Measurements from ENCODE around the gene OR52E1. TPM values are rescaled to one million over a fixed set of nuclear protein-coding genes. Genes with fewer than 3 reads are reported as not detected.

Gene OR52E1
- total RNA-seq, 5 donors from 2014 or later (not counting 1 experiment from before 2014, with no cell fraction given), result not detected

DNA sequence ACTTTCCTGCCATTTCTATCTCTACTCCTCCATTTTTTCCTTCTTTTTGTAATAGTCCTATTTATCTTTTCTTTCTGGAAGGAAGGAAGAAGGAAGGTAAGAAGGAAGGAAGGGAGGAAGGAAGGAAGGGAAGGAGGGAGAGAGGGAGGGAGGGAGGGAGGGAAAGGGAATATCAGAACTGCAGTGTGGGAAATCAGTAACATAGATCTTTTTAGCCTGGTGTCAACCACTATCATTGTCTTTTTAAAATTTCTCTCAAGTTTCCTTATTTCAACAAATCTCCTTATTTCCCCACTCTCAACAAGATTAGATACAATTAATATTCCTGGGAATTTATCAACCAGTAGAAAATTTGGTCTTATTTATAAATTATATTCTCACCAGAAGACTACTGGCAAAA lies 33.7 kb downstream of the OR52E1 start:
- CTCF ChIA-PET, result no interaction called here
- peaks cover 0 to 7% (median 0%) of the 10 kb centered on the region in 3 donors for H3K9me3 Mint-ChIP-seq

DNA sequence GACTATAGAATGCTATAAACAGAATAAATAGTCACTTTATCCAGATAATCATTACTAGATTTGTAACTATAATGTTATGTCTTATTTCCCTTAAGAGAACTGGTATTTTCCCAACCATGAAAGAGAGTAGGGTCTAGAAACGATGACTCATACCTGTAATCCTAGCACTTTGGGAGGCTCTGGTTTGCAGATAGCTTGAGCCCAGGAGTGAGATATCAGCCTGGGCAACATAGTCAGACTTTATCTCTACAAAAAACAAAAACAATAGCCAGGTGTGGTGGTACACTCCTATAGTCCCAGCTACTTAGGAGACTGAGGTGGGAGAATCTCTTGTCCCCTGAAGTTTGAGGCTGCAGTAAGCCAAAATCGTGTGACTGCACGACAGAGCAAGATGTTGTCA lies 37.9 kb downstream of the OR52E1 start:
- H3K27me3 Mint-ChIP-seq, result peaks cover 0 to 12% of the 10 kb centered on the region in 2 donors
- WGBS (ENCODE audit: insufficient coverage), result 17% methylated on average over 1 of the region's 3 CpGs
- H3K36me3 Mint-ChIP-seq, result no peaks in the 10 kb centered on the region
- CTCF ChIA-PET, result no interaction called here
- H3K4me1 Mint-ChIP-seq, result no peaks in the 10 kb centered on the region
- Histone ChIP-seq H3K9me3 (no peaks in the 10 kb centered on the region), H3K4me3 (ENCODE audit: control insufficient read depth in 1 of 2, extremely low read depth in 1 of 2, low read length in 1 of 2) (no peak overlapping the region), H3K4me1 (ENCODE audit: control insufficient read depth in 1 of 2, extremely low read depth in 1 of 2, insufficient read depth in 2 of 2, low read length in 2 of 2) (no peaks in the 10 kb centered on the region), H3K27me3 (replicated peaks in 1 of 2; ENCODE audit: control insufficient read depth in 2 of 2, extremely low read depth in 1 of 2, insufficient read depth in 2 of 2, low read length in 1 of 2) (no peaks in the 10 kb centered on the region), H3K27ac (ENCODE audit: low read length) (no peak overlapping the region), H3K36me3 (ENCODE audit: control insufficient read depth in 2 of 2, extremely low read depth in 1 of 2, insufficient read depth in 1 of 2, low read length in 1 of 2) (no peaks in the 10 kb centered on the region)
- POLR2A ChIA-PET, result no interaction called here
- ATAC-seq (replicated peaks in 1 of 4) (no peak), DNase-seq (no peak)
- H3K27ac Mint-ChIP-seq, result no peak overlapping the region
- no peak overlapping the region for H3K4me3 Mint-ChIP-seq
- H3K9me3 Mint-ChIP-seq, result peaks cover 0 to 7% (median 0%) of the 10 kb centered on the region in 3 donors

More for the DNA sequence above, 33.7 kb downstream of the OR52E1 start:
- H3K27ac ChIP-seq (ENCODE audit: low read length), result no peak overlapping the region
- no peaks in the 10 kb centered on the region for H3K4me1 ChIP-seq (ENCODE audit: control insufficient read depth in 1 of 2, extremely low read depth in 1 of 2, insufficient read depth in 2 of 2, low read length in 2 of 2)
- H3K36me3 ChIP-seq (ENCODE audit: control insufficient read depth in 2 of 2, extremely low read depth in 1 of 2, insufficient read depth in 1 of 2, low read length in 1 of 2), result no peaks in the 10 kb centered on the region
- no peaks in the 10 kb centered on the region for H3K27me3 ChIP-seq (replicated peaks in 1 of 2; ENCODE audit: control insufficient read depth in 2 of 2, extremely low read depth in 1 of 2, insufficient read depth in 2 of 2, low read length in 1 of 2)
- H3K9me3 ChIP-seq, result no peaks in the 10 kb centered on the region
- POLR2A ChIA-PET, result no interaction called here
- DNase-seq (no peak), ATAC-seq (replicated peaks in 1 of 4) (no peak)
- H3K4me3 Mint-ChIP-seq, result no peak overlapping the region
- peaks cover 0 to 15% of the 10 kb centered on the region in 2 donors for H3K27me3 Mint-ChIP-seq
- H3K27ac Mint-ChIP-seq, result no peak overlapping the region
- no peak overlapping the region for H3K4me3 ChIP-seq (ENCODE audit: control insufficient read depth in 1 of 2, extremely low read depth in 1 of 2, low read length in 1 of 2)
- no peaks in the 10 kb centered on the region for H3K4me1 Mint-ChIP-seq
- no peaks in the 10 kb centered on the region for H3K36me3 Mint-ChIP-seq

DNA sequence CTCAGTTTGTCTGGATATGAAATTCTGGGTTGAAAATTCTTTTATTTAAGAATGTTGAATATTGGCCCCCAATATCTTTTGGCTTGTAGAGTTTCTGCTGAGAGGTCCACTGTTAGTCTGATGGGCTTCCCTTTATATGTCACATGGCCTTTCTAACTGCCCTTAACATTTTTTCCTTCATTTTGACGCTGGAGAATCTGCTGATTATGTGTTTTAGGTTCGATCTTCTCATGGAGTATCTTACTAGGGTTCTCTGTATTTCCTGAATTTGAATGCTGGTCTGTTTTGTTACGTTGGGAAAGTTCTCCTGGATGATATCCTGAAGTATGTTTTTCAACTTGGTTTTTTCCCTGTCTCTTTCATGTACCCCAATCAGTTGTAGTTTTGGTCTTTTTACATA lies 46.0 kb downstream of the OR52E1 start:
- DNase-seq, result no peak
- no peaks in the 10 kb centered on the region for H3K36me3 Mint-ChIP-seq
- no peak overlapping the region for H3K27ac ChIP-seq (ENCODE audit: low read length)
- no peaks in the 10 kb centered on the region for H3K36me3 ChIP-seq (ENCODE audit: control insufficient read depth in 2 of 2, extremely low read depth in 1 of 2, insufficient read depth in 1 of 2, low read length in 1 of 2)
- ChIA-PET POLR2A (interaction anchor here in 1 of 2 donors (0.6 kb wide), 1 partner anchor 751 kb away, joined by 7 read pairs; no protein-coding TSS in a partner anchor), CTCF (no interaction called here)
- peaks cover 2 to 22% of the 10 kb centered on the region in 2 donors for H3K27me3 Mint-ChIP-seq
- no peaks in the 10 kb centered on the region for H3K9me3 ChIP-seq
- no peaks in the 10 kb centered on the region for H3K9me3 Mint-ChIP-seq
- ATAC-seq (replicated peaks in 1 of 4), result no peak
- H3K27me3 ChIP-seq (replicated peaks in 1 of 2; ENCODE audit: control insufficient read depth in 2 of 2, extremely low read depth in 1 of 2, insufficient read depth in 2 of 2, low read length in 1 of 2), result peaks cover 0 to 2% of the 10 kb centered on the region in 2 experiments
- H3K4me3 Mint-ChIP-seq, result no peak overlapping the region
- H3K4me1 ChIP-seq (ENCODE audit: control insufficient read depth in 1 of 2, extremely low read depth in 1 of 2, insufficient read depth in 2 of 2, low read length in 2 of 2), result no peaks in the 10 kb centered on the region
- 80% methylated on average over 1 of the region's 3 CpGs for WGBS (ENCODE audit: insufficient coverage)
- no peak overlapping the region for H3K27ac Mint-ChIP-seq
- H3K4me1 Mint-ChIP-seq, result no peaks in the 10 kb centered on the region
- no peak overlapping the region for H3K4me3 ChIP-seq (ENCODE audit: control insufficient read depth in 1 of 2, extremely low read depth in 1 of 2, low read length in 1 of 2)

DNA sequence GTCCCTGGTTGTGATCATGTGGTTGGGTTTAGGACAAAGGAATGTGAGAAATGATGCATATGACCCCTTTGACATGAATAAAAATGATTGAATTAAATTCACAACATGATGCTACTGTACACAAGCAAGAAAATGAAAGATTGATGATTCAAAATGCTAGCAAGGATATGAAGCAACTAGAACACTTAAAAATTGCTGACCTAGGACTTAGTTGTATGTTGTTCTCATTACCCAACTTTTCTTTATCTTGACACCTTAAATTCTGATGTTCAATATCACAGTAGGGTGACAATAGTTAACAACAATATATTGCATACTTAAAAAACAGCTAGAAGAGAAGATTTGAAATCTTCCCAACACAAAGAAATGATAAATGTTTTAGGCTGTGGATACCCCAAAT lies 48.2 kb downstream of the OR52E1 start:
- no peak for DNase-seq
- H3K36me3 Mint-ChIP-seq, result no peaks in the 10 kb centered on the region
- POLR2A ChIA-PET, result no interaction called here
- no peaks in the 10 kb centered on the region for H3K4me1 ChIP-seq (ENCODE audit: control insufficient read depth in 1 of 2, extremely low read depth in 1 of 2, insufficient read depth in 2 of 2, low read length in 2 of 2)
- peaks cover 0 to 2% of the 10 kb centered on the region in 2 experiments for H3K27me3 ChIP-seq (replicated peaks in 1 of 2; ENCODE audit: control insufficient read depth in 2 of 2, extremely low read depth in 1 of 2, insufficient read depth in 2 of 2, low read length in 1 of 2)
- CTCF ChIA-PET, result interaction anchor here in 1 of 2 donors (1.0 kb wide), 1 partner anchor 773 kb away, joined by 4 read pairs; no protein-coding TSS in a partner anchor
- H3K4me1 Mint-ChIP-seq, result no peaks in the 10 kb centered on the region
- ATAC-seq (replicated peaks in 1 of 4), result no peak
- peaks cover 2 to 22% of the 10 kb centered on the region in 2 donors for H3K27me3 Mint-ChIP-seq
- no peak overlapping the region for H3K27ac ChIP-seq (ENCODE audit: low read length)
- no peak overlapping the region for H3K27ac Mint-ChIP-seq
- H3K36me3 ChIP-seq (ENCODE audit: control insufficient read depth in 2 of 2, extremely low read depth in 1 of 2, insufficient read depth in 1 of 2, low read length in 1 of 2), result no peaks in the 10 kb centered on the region
- H3K4me3 ChIP-seq (ENCODE audit: control insufficient read depth in 1 of 2, extremely low read depth in 1 of 2, low read length in 1 of 2), result no peak overlapping the region
- H3K9me3 Mint-ChIP-seq, result no peaks in the 10 kb centered on the region
- H3K4me3 Mint-ChIP-seq, result no peak overlapping the region
- no peaks in the 10 kb centered on the region for H3K9me3 ChIP-seq

DNA sequence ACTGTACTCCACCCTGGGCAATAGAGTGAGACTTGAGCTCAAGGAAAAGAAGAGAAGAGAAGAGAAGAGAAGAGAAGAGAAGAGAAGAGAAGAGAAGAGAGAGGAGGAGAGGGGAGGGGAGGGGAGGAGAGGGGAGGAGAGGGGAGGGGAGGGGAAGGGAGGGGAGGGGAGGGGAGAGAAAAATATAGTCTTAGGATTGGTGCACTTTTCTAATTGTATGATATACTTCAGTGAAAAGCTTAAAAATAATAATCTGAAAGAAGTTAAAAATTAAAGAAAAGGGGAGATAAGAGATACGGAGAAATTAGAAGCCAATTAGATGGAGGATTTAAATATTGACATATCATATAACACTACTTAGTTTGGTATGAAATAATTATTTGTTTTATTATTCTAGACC lies 49.5 kb downstream of the OR52E1 start:
- Mint-ChIP-seq H3K9me3 (no peaks in the 10 kb centered on the region), H3K4me3 (no peak overlapping the region), H3K27me3 (peaks cover 2 to 31% of the 10 kb centered on the region in 2 donors), H3K27ac (no peak overlapping the region), H3K4me1 (no peaks in the 10 kb centered on the region), H3K36me3 (no peaks in the 10 kb centered on the region)
- DNase-seq (no peak), ATAC-seq (replicated peaks in 1 of 4) (no peak)
- no peak overlapping the region for H3K27ac ChIP-seq (ENCODE audit: low read length)
- CTCF ChIA-PET, result interaction anchor here in 1 of 2 donors (0.7 kb wide), 1 partner anchor 17 kb away, joined by 17 read pairs; no protein-coding TSS in a partner anchor
- no CpG with 5 or more reads among the region's 1 CpG for WGBS (ENCODE audit: insufficient coverage)
- H3K4me3 ChIP-seq (ENCODE audit: control insufficient read depth in 1 of 2, extremely low read depth in 1 of 2, low read length in 1 of 2), result no peak overlapping the region
- H3K27me3 ChIP-seq (replicated peaks in 1 of 2; ENCODE audit: control insufficient read depth in 2 of 2, extremely low read depth in 1 of 2, insufficient read depth in 2 of 2, low read length in 1 of 2), result peaks cover 0 to 2% of the 10 kb centered on the region in 2 experiments
- no peaks in the 10 kb centered on the region for H3K4me1 ChIP-seq (ENCODE audit: control insufficient read depth in 1 of 2, extremely low read depth in 1 of 2, insufficient read depth in 2 of 2, low read length in 2 of 2)
- no peaks in the 10 kb centered on the region for H3K9me3 ChIP-seq
- POLR2A ChIA-PET, result no interaction called here
- H3K36me3 ChIP-seq (ENCODE audit: control insufficient read depth in 2 of 2, extremely low read depth in 1 of 2, insufficient read depth in 1 of 2, low read length in 1 of 2), result no peaks in the 10 kb centered on the region

Other genes with a start within 250 kb of the OR52E1 start
- not detected for gene OR51F2, start 248.3 kb upstream of the OR52E1 start, total RNA-seq
- not detected for gene OR51S1, start 220.4 kb upstream of the OR52E1 start, total RNA-seq
- gene OR51T1, start 187.7 kb upstream of the OR52E1 start, total RNA-seq, result not detected
- not detected for gene OR51A7, start 165.8 kb upstream of the OR52E1 start, total RNA-seq
- gene OR51G2, start 150.2 kb upstream of the OR52E1 start, total RNA-seq, result not detected
- gene OR51G1, start 145.2 kb upstream of the OR52E1 start, total RNA-seq, result not detected
- not detected for gene OR51A4, start 122.0 kb upstream of the OR52E1 start, total RNA-seq
- not detected for gene OR51A2, start 113.9 kb upstream of the OR52E1 start, total RNA-seq
- gene OR51L1, start 74.7 kb upstream of the OR52E1 start, total RNA-seq, result not detected
- not detected for gene OR52J3, start 23.0 kb upstream of the OR52E1 start, total RNA-seq
- gene OR52E2, start 9.9 kb upstream of the OR52E1 start, total RNA-seq, result not detected
- gene OR52A5, start 68.8 kb downstream of the OR52E1 start, total RNA-seq, result not detected
- gene OR52A1, start 85.2 kb downstream of the OR52E1 start, total RNA-seq, result not detected
- not detected for gene OR51V1, start 131.1 kb downstream of the OR52E1 start, total RNA-seq
- gene HBB, start 157.5 kb downstream of the OR52E1 start, total RNA-seq, result 10 to 100 TPM in 1 of 5 donors, under 1 TPM in 4; 0.59 to 11.7 (median 0.70) TPM
- 1 to 10 TPM in 1 of 5 donors, under 1 TPM in 1, not detected in 3; 0.72 to 1.9 TPM for gene HBD, start 164.9 kb downstream of the OR52E1 start, total RNA-seq
- 1 to 10 TPM in 3 of 5 donors, not detected in 2; 1.8 to 6.4 (median 3.3) TPM for gene HBG1, start 180.3 kb downstream of the OR52E1 start, total RNA-seq
- gene HBG2, start 185.2 kb downstream of the OR52E1 start, total RNA-seq, result 10 to 100 TPM in 1 of 5 donors, 1 to 10 TPM in 2, not detected in 2; 5.8 to 13.4 (median 8.2) TPM
- gene HBE1, start 200.4 kb downstream of the OR52E1 start, total RNA-seq, result 1 to 10 TPM in 3 of 5 donors, not detected in 2; 3.1 to 3.2 (median 3.2) TPM
- not detected for gene OR51B4, start 232.4 kb downstream of the OR52E1 start, total RNA-seq

Data from T-cell (primary cell).